HepG2 (cell line): Measurements from ENCODE around the gene SLC1A2. TPM values are rescaled to one million over a fixed set of nuclear protein-coding genes. Genes with fewer than 3 reads are reported as not detected.
A peak's percentile ranks its signal among the peaks of the same experiment; 100 is the strongest.

ENCODE experiments used
- ELF3 ChIP-seq: IDR thresholded peaks from 2 replicates; pipeline ENCODE4 v1.6.1; 2016; ENCODE audit warnings: missing genetic modification reagents, missing compliant biosample characterization
- FOXK1 ChIP-seq: sonication (generic); formaldehyde crosslinking; IDR thresholded peaks from 2 replicates; pipeline ENCODE4 v1.4.0; 2020; ENCODE audit warnings: low read depth, missing genetic modification reagents, borderline replicate concordance
- GPN1 ChIP-seq: sonication (generic); formaldehyde crosslinking; IDR thresholded peaks from 2 replicates; pipeline ENCODE4 v1.5.1; 2020; ENCODE audit warnings: missing genetic modification reagents, borderline replicate concordance
- HNF4G ChIP-seq, 2 experiments: sonication (generic) in 1 of 2; formaldehyde crosslinking in 1 of 2; IDR thresholded peaks; 2 replicates each; pipeline versions ENCODE4 v1.4.0 to v1.6.1; 2011 to 2020; ENCODE audit warnings: borderline replicate concordance in 2 of 2, low read depth in 2 of 2, mild to moderate bottlenecking in 2 of 2, low read length in 1 of 2, missing genetic modification reagents in 1 of 2, moderate library complexity in 1 of 2
- JUNB ChIP-seq: sonication (generic); formaldehyde crosslinking; IDR thresholded peaks from 2 replicates; pipeline ENCODE4 v1.8.0; 2022; ENCODE audit warnings: missing genetic modification reagents, mild to moderate bottlenecking, borderline replicate concordance
- NR2F2 ChIP-seq: IDR thresholded peaks from 2 replicates; pipeline ENCODE4 v1.6.1; 2012; ENCODE audit warnings: low read depth, inconsistent platforms, borderline replicate concordance
- PHB2 ChIP-seq: fragments of 450-650 bp; IDR thresholded peaks from 2 replicates; pipeline ENCODE4 v1.6.1; 2018; ENCODE audit not compliant: partially characterized antibody
- SKI ChIP-seq: fragments of 450-650 bp; IDR thresholded peaks from one replicate; pipeline ENCODE4 v1.6.1; 2018; ENCODE audit warnings: mild to moderate bottlenecking; ENCODE audit not compliant: partially characterized antibody
- SOX13 ChIP-seq, 3 experiments: fragments of 450-650 bp in 1 of 3; sonication (generic) in 1 of 3; formaldehyde crosslinking in 1 of 3; IDR thresholded peaks in 2 of 3; conservative IDR thresholded peaks in 1 of 3; 2 replicates each; pipeline versions ENCODE4 v1.5.0 to v1.6.1; 2016 to 2020; ENCODE audit warnings: antibody characterized with exemption in 1 of 3, mild to moderate bottlenecking in 1 of 3, missing compliant biosample characterization in 1 of 3, missing genetic modification reagents in 1 of 3, moderate library complexity in 1 of 3
- SOX6 ChIP-seq, 2 experiments: fragments of 450-650 bp in 1 of 2; sonication (generic) in 1 of 2; formaldehyde crosslinking in 1 of 2; IDR thresholded peaks; 2 replicates each; pipeline versions ENCODE4 v1.4.0 to v1.6.1; 2017 to 2020; ENCODE audit warnings: antibody characterized with exemption in 1 of 2, mild to moderate bottlenecking in 1 of 2, missing genetic modification reagents in 1 of 2
- ZNF317 ChIP-seq: sonication (generic); formaldehyde crosslinking; IDR thresholded peaks from 2 replicates; pipeline ENCODE4 v1.5.0; 2020; ENCODE audit warnings: mild to moderate bottlenecking, missing genetic modification reagents
- ZNF333 ChIP-seq: sonication (generic); formaldehyde crosslinking; IDR thresholded peaks from 2 replicates; pipeline ENCODE4 v1.4.0; 2020; ENCODE audit warnings: mild to moderate bottlenecking, missing genetic modification reagents, borderline replicate concordance
- ZNF430 ChIP-seq: sonication (generic); formaldehyde crosslinking; IDR thresholded peaks from 2 replicates; pipeline ENCODE4 v1.9.0; 2021; ENCODE audit warnings: mild to moderate bottlenecking, missing genetic modification reagents
- ZNF558 ChIP-seq: sonication (generic); formaldehyde crosslinking; IDR thresholded peaks from 2 replicates; pipeline ENCODE4 v1.9.0; 2022; ENCODE audit warnings: mild to moderate bottlenecking, missing genetic modification reagents, borderline replicate concordance
- polyA plus RNA-seq, 8 experiments: library from polyadenylated mRNA; depleted of rRNA in 3 of 8; stranded (reverse) in 7 of 8; unstranded in 1 of 8; fragments of >200 nt; fragmentation: Illumina TruSeq in 4 of 8; extraction: Trizol in 4 of 8; gene quantifications; 2 replicates each; pipeline versions ENCODE4 v1.2.1 to v1.2.3, GENCODE V29; 2011 to 2016; ENCODE audit warnings: low read depth in 4 of 8, missing spikeins in 1 of 8, mixed read lengths in 1 of 8; ENCODE audit not compliant: insufficient read depth in 1 of 8
- total RNA-seq, 5 experiments: library from RNA; depleted of rRNA; stranded (reverse); fragments of >200 nt; fragmentation: Illumina TruSeq; extraction: Trizol; gene quantifications; 2 replicates each; pipeline ENCODE4 v1.2.3, GENCODE V29; 2016; ENCODE audit warnings: low read depth in 1 of 5
- TF ChIP-seq, protein P1 (sequence below): IDR thresholded peaks from 2 replicates; pipeline ENCODE4 v1.6.1; 2018; ENCODE audit warnings: missing genetic modification reagents
- TF ChIP-seq, protein P2 (sequence below): IDR thresholded peaks from 2 replicates; pipeline ENCODE4 v1.6.1; 2016; ENCODE audit warnings: low read depth, control low read depth
- TF ChIP-seq, protein P3 (sequence below): sonication (generic); formaldehyde crosslinking; IDR thresholded peaks from 2 replicates; pipeline ENCODE4; 2020; ENCODE audit warnings: missing genetic modification reagents, mild to moderate bottlenecking, borderline replicate concordance

The SLC1A2 gene
- total and polyA plus RNA-seq, 2 of the 13 experiments (the other 11 are each of a cell fraction or from before 2014, with no cell fraction given) = 23.2 to 43.2 TPM

DNA sequence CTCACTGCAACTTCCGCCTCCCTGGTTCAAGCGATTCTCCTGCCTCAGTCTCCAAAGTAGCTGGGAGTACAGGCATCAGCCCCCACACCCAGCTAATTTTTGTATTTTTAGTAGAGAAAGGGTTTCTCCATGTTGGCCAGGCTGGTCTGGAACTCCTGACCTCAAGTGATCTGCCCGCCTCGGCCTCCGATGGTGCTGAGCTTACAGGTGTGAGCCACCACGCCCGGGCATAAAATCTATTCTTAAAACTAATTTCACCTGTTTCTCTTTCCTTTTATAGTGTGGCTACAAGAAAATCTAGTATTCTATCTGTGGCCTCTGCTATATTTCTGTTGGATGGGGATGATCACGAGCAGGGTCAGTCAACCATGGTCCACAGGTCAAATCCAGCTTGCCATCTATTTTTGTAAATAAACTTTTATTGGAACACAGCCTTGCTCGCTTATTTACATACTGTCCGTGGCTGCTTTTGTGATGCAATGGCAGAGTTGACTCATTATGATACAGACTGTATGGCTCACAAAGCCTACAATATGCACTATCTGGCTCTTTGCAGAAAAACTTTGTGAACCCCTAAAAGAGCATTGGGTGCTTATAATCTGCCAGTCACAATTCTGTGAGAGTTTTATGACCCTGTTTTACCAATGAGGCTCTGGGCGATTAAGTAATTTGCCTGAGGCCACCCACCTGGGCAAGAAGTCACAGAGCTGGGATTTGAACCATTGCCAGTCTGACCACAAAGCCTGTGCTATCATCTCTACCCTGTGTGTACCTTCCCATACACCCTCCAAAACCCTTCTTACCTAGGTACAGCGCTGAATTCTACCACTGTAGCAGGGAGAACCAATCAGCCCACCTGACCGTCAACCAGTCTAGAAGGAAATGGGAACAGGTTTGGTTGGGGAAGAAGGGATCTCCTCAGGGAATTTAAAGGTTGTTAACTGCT is 28.3 kb downstream of the SLC1A2 start (continued):
- TF ChIP-seq, protein P1, sequence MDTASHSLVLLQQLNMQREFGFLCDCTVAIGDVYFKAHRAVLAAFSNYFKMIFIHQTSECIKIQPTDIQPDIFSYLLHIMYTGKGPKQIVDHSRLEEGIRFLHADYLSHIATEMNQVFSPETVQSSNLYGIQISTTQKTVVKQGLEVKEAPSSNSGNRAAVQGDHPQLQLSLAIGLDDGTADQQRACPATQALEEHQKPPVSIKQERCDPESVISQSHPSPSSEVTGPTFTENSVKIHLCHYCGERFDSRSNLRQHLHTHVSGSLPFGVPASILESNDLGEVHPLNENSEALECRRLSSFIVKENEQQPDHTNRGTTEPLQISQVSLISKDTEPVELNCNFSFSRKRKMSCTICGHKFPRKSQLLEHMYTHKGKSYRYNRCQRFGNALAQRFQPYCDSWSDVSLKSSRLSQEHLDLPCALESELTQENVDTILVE = no peak
- TF ChIP-seq ELF3 = peak; percentile 33; the same call in 1 of the 2 replicates
- no peak for TF ChIP-seq ZNF333 (CRISPR knock-in tag)
- no peak; the same call in 1 of the 2 replicates for TF ChIP-seq JUNB (CRISPR knock-in tag)
- TF ChIP-seq HNF4G (IDR thresholded peaks at IDR 0.05; ENCODE audit: borderline replicate concordance, low read depth, low read length) = peak; percentile 46; the same call in 1 of the 2 replicates
- TF ChIP-seq HNF4G (CRISPR knock-in tag; IDR thresholded peaks at IDR 0.05; ENCODE audit: borderline replicate concordance, low read depth) = no peak
- no peak for TF ChIP-seq PHB2
- 0 out of 2 replicates have a peak, but pooled peaks have one; percentile 59 for TF ChIP-seq ZNF317 (CRISPR knock-in tag)
- TF ChIP-seq SOX13 (IDR thresholded peaks at IDR 0.05) = 0 out of 2 replicates have a peak, but pooled peaks have one; percentile 27
- peak in 1 of 2 experiments; percentile 70; a peak in 2 of 4 replicates for TF ChIP-seq SOX13 (CRISPR knock-in tag; conservative IDR thresholded peaks at IDR 0.05 in 1 of 2, IDR thresholded peaks at IDR 0.05 in 1 of 2)
- TF ChIP-seq SOX6 (IDR thresholded peaks at IDR 0.05) = no peak
- TF ChIP-seq SOX6 (CRISPR knock-in tag; IDR thresholded peaks at IDR 0.05) = peak; percentile 83
- peak; percentile 74 for TF ChIP-seq NR2F2
- TF ChIP-seq, protein P2, sequence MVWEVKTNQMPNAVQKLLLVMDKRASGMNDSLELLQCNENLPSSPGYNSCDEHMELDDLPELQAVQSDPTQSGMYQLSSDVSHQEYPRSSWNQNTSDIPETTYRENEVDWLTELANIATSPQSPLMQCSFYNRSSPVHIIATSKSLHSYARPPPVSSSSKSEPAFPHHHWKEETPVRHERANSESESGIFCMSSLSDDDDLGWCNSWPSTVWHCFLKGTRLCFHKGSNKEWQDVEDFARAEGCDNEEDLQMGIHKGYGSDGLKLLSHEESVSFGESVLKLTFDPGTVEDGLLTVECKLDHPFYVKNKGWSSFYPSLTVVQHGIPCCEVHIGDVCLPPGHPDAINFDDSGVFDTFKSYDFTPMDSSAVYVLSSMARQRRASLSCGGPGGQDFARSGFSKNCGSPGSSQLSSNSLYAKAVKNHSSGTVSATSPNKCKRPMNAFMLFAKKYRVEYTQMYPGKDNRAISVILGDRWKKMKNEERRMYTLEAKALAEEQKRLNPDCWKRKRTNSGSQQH (CRISPR knock-in tag) = 0 out of 2 replicates have a peak, but pooled peaks have one; percentile 41
- peak; percentile 69 for TF ChIP-seq SKI
- TF ChIP-seq ZNF430 (CRISPR knock-in tag) = 0 out of 2 replicates have a peak, but pooled peaks have one; percentile 26
- no peak for TF ChIP-seq GPN1
- TF ChIP-seq FOXK1 = peak; percentile 93
- TF ChIP-seq, protein P3, sequence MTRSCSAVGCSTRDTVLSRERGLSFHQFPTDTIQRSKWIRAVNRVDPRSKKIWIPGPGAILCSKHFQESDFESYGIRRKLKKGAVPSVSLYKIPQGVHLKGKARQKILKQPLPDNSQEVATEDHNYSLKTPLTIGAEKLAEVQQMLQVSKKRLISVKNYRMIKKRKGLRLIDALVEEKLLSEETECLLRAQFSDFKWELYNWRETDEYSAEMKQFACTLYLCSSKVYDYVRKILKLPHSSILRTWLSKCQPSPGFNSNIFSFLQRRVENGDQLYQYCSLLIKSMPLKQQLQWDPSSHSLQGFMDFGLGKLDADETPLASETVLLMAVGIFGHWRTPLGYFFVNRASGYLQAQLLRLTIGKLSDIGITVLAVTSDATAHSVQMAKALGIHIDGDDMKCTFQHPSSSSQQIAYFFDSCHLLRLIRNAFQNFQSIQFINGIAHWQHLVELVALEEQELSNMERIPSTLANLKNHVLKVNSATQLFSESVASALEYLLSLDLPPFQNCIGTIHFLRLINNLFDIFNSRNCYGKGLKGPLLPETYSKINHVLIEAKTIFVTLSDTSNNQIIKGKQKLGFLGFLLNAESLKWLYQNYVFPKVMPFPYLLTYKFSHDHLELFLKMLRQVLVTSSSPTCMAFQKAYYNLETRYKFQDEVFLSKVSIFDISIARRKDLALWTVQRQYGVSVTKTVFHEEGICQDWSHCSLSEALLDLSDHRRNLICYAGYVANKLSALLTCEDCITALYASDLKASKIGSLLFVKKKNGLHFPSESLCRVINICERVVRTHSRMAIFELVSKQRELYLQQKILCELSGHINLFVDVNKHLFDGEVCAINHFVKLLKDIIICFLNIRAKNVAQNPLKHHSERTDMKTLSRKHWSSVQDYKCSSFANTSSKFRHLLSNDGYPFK = no peak
- TF ChIP-seq ZNF558 (CRISPR knock-in tag) = no peak
